Mesendoderm (in vitro differentiated cells): ENCODE measurements around the gene FBXW12.
"Not testable (repeated sequence)": the region's sequence is repeated elsewhere in the genome, so short reads cannot be mapped to it uniquely, and the experiment has no call there.

Experiments used
- DNase-seq: peaks from one replicate; pipeline ENCODE4 v3.0.0; 2013
- H2AK5ac ChIP-seq: 2 replicates; pipeline ENCODE4 v1.6.1; 2013; ENCODE audit warnings: low read length, inconsistent platforms
- H2BK120ac ChIP-seq: 2 replicates; pipeline ENCODE4 v1.6.1; 2013; ENCODE audit warnings: low read depth, mild to moderate bottlenecking, low read length, moderate library complexity, mixed read lengths
- H2BK15ac ChIP-seq: replicated peaks from 2 replicates; pipeline ENCODE4 v1.6.1; 2013; ENCODE audit warnings: low read depth, mild to moderate bottlenecking, moderate library complexity
- H2BK5ac ChIP-seq: 2 replicates; pipeline ENCODE4 v1.6.1; 2013; ENCODE audit warnings: low read length, inconsistent platforms
- H3K18ac ChIP-seq: 2 replicates; pipeline ENCODE4 v1.6.1; 2013; ENCODE audit warnings: mild to moderate bottlenecking, low read length, mixed read lengths
- H3K23ac ChIP-seq: one replicate; pipeline ENCODE4 v1.6.1; 2013; ENCODE audit warnings: low read length
- H3K27ac ChIP-seq: 2 replicates; pipeline ENCODE4 v1.5.1; 2013; ENCODE audit warnings: low read depth, mild to moderate bottlenecking, inconsistent platforms, low read length, moderate library complexity
- H3K27me3 ChIP-seq: 2 replicates; pipeline ENCODE4 v1.6.1; 2013; ENCODE audit warnings: low read length, control low read depth, mild to moderate bottlenecking, inconsistent platforms; ENCODE audit not compliant: insufficient read depth, poor library complexity
- H3K36me3 ChIP-seq: 2 replicates; pipeline ENCODE4 v1.6.1; 2013; ENCODE audit warnings: low read length, inconsistent platforms; ENCODE audit not compliant: control insufficient read depth, insufficient read depth
- H3K4ac ChIP-seq: one replicate; pipeline ENCODE4 v1.6.1; 2013; ENCODE audit warnings: low read depth, mild to moderate bottlenecking, low read length, moderate library complexity
- H3K4me1 ChIP-seq: 2 replicates; pipeline ENCODE4 v1.6.1; 2013; ENCODE audit warnings: low read depth, low read length, inconsistent platforms; ENCODE audit not compliant: control insufficient read depth
- H3K4me2 ChIP-seq: 2 replicates; pipeline ENCODE4 v1.6.1; 2013; ENCODE audit warnings: low read length
- H3K4me3 ChIP-seq: 2 replicates; pipeline ENCODE4 v1.5.1; 2013; ENCODE audit warnings: mild to moderate bottlenecking, low read length
- H3K56ac ChIP-seq: one replicate; pipeline ENCODE4 v1.6.1; 2013; ENCODE audit warnings: low read length
- H3K79me1 ChIP-seq: 2 replicates; pipeline ENCODE4 v1.6.1; 2013; ENCODE audit warnings: low read length, inconsistent platforms
- H3K79me2 ChIP-seq: 2 replicates; pipeline ENCODE4 v1.6.1; 2013; ENCODE audit warnings: mild to moderate bottlenecking, low read length; ENCODE audit not compliant: control insufficient read depth, insufficient read depth
- H3K9ac ChIP-seq: 2 replicates; pipeline ENCODE4 v1.6.1; 2013; ENCODE audit warnings: low read length, inconsistent platforms
- H4K5ac ChIP-seq: one replicate; pipeline ENCODE4 v1.6.1; 2013; ENCODE audit warnings: low read length
- H4K8ac ChIP-seq: one replicate; pipeline ENCODE4 v1.6.1; 2013; ENCODE audit warnings: low read depth, mild to moderate bottlenecking, control low read depth, low read length, moderate library complexity
- WGBS: extraction: QIAGEN DNeasy Blood & Tissue Kit; methylation state at CpG from one replicate; pipeline ENCODE4 v1.1.7; 2013; ENCODE audit warnings: low lambda C conversion rate, missing lambda C conversion rate; ENCODE audit not compliant: insufficient coverage; ENCODE audit errors: extremely low coverage; 5-methylcytosine and 5-hydroxymethylcytosine counted together

Gene FBXW12

GRCh38 chr3:48400824-48401433, 28.9 kb downstream of the FBXW12 start:
- peak; percentile 82 for DNase-seq
- Histone ChIP-seq H2BK120ac (no peak overlapping the region), H4K5ac (no peak overlapping the region)

DNA sequence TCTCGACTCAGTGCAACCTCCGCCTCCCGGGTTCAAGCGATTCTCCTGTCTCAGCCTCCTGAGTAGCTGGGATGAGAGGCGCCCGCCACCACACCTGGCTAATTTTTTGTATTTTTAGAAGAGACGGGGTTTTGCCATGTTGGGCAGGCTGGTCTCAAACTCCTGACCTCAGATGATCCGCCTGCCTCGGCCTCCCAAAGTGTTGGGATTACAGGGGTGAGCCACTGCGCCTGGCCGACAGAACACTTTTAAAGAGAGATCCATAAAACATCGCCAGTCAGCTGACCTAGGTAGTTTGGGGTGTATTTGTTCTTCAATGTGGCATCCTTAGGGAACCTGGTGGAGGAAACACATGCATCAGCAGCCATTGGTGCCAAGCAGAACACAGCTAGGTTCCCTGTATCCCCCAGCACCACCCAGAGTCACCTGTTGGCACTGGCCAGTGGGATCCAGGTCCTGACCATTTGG, 29.4 kb downstream of the FBXW12 start:
- H3K56ac ChIP-seq, DNase-seq, H2BK5ac ChIP-seq, H3K4me1 ChIP-seq, H3K18ac ChIP-seq, H2AK5ac ChIP-seq, H3K9ac ChIP-seq, H3K79me1 ChIP-seq, H2BK120ac ChIP-seq, H3K4ac ChIP-seq, H3K4me3 ChIP-seq, H2BK15ac ChIP-seq, H3K27me3 ChIP-seq, H3K23ac ChIP-seq, H3K4me2 ChIP-seq, H4K5ac ChIP-seq, H3K27ac ChIP-seq, H4K8ac ChIP-seq, H3K79me2 ChIP-seq: not testable (repeated sequence)
- whole genome bisulfite sequencing: no CpG with 5 or more reads among the region's 12 CpGs
- H3K36me3 ChIP-seq: peaks cover 15% of the 10 kb centered on the region

More at GRCh38 chr3:48400824-48401433, 28.9 kb downstream of the FBXW12 start:
- H2BK15ac ChIP-seq: no peak overlapping the region
- no peaks in the 10 kb centered on the region for H3K27me3 ChIP-seq
- no peak overlapping the region for H3K27ac ChIP-seq
- H3K23ac ChIP-seq: no peak overlapping the region
- H3K36me3 ChIP-seq: peaks cover 12% of the 10 kb centered on the region
- no peak overlapping the region for H3K4me3 ChIP-seq
- no peak overlapping the region for H3K9ac ChIP-seq
- no peaks in the 10 kb centered on the region for H3K79me1 ChIP-seq
- H2AK5ac ChIP-seq: no peak overlapping the region
- H3K4me1 ChIP-seq: no peaks in the 10 kb centered on the region
- H3K18ac ChIP-seq: no peak overlapping the region
- no CpG with 5 or more reads among the region's 6 CpGs for WGBS
- H3K79me2 ChIP-seq: no peaks in the 10 kb centered on the region
- no peak overlapping the region for H4K8ac ChIP-seq
- H2BK5ac ChIP-seq: no peak overlapping the region
- no peak overlapping the region for H3K56ac ChIP-seq
- no peak overlapping the region for H3K4ac ChIP-seq
- H3K4me2 ChIP-seq: no peak overlapping the region

GRCh38 chr3:48402281-48402732, 30.3 kb downstream of the FBXW12 start:
- no peaks in the 10 kb centered on the region for H3K27me3 ChIP-seq
- H3K18ac ChIP-seq: no peak overlapping the region
- H3K4me1 ChIP-seq: no peaks in the 10 kb centered on the region
- no peaks in the 10 kb centered on the region for H3K79me1 ChIP-seq
- no peak overlapping the region for H2BK120ac ChIP-seq
- peaks cover 17% of the 10 kb centered on the region for H3K36me3 ChIP-seq
- H3K4me2 ChIP-seq: no peak overlapping the region
- no peak overlapping the region for H4K5ac ChIP-seq
- H2BK15ac ChIP-seq: no peak overlapping the region
- H3K4me3 ChIP-seq: no peak overlapping the region
- no peak overlapping the region for H3K56ac ChIP-seq
- no peak overlapping the region for H2BK5ac ChIP-seq
- no peak for DNase-seq
- no peaks in the 10 kb centered on the region for H3K79me2 ChIP-seq
- H4K8ac ChIP-seq: no peak overlapping the region
- H3K23ac ChIP-seq: no peak overlapping the region
- no peak overlapping the region for H3K27ac ChIP-seq
- no CpG with 5 or more reads among the region's 8 CpGs for WGBS
- no peak overlapping the region for H3K9ac ChIP-seq
- no peak overlapping the region for H3K4ac ChIP-seq
- H2AK5ac ChIP-seq: no peak overlapping the region

DNA sequence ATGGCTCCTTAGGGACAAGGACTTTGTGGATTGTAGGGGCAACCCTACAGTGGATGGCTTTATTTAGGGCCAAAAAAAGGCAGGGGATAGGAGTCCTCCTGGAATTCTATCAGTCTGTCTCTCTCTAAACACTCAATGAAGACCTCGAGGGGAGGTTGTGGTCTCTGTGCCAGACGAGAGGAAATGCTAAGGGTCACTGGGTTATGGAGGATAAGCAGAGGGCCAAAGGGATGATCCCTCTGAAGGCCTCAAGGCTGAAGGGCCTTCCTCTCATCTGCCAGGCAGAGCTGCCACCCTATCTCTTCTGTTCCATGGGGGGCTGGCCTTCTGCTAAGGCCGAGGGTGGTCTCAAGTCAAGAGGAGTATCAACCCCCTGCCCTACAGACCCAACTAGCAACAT, 30.9 kb downstream of the FBXW12 start:
- Histone ChIP-seq H3K9ac (no peak overlapping the region), H3K4ac (no peak overlapping the region), H2BK120ac (no peak overlapping the region), H3K56ac (no peak overlapping the region), H3K4me3 (no peak overlapping the region), H2AK5ac (no peak overlapping the region), H3K79me2 (no peaks in the 10 kb centered on the region), H3K27me3 (no peaks in the 10 kb centered on the region), H3K79me1 (no peaks in the 10 kb centered on the region), H4K5ac (no peak overlapping the region), H2BK15ac (no peak overlapping the region), H4K8ac (no peak overlapping the region), H3K4me2 (no peak overlapping the region), H3K36me3 (peaks cover 20% of the 10 kb centered on the region), H3K4me1 (no peaks in the 10 kb centered on the region), H3K27ac (no peak overlapping the region), H2BK5ac (no peak overlapping the region), H3K18ac (no peak overlapping the region), H3K23ac (no peak overlapping the region)
- no peak for DNase-seq
- WGBS: no CpG with 5 or more reads among the region's 3 CpGs

DNA sequence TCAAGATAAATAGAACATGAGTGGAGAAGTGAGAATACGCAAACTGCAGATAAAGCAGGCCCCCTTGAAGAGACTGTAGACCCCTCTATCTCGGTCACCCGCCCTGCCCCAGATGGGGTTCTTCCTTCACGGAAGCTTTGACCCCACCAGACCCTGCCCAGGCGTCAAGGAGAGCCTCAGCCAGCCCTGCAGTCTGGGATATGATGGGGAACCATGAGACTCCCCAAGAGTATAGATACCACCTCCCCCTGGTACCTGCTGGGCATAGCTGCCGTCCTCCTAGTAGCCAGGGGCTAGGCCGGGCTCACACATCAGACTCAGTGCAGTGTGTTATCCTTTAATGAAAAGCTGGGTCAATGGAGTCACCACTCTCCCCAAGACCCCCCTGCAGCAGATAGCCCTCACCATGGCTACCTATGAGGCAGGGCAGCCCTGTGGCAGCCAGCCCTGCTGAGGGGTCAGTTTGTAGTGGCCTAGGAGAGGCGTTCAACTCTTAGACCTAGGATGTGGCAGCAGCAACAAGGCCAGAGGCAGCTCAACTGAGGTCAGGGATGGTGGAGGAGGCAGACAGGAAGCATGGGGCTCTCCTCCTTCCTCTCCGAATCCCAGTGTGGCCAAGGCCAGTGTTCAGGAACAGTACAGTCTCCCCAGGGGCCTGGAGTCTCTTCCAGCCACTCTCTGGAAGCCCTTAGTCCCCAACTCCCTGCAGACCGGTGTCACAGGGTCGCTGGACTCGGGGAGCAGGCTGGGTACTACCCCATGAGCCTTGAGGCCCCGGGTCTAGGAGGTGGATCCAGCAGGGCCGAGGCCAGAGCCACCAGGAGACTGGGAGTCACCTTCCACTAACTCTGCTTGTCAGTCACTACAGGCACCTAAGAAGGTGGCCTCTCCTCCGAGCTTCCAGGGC, 31.8 kb downstream of the FBXW12 start:
- Histone ChIP-seq H3K4me1 (no peaks in the 10 kb centered on the region), H3K27me3 (no peaks in the 10 kb centered on the region), H2BK15ac (no peak overlapping the region), H2BK5ac (no peak overlapping the region), H3K56ac (no peak overlapping the region), H3K36me3 (peaks cover 20% of the 10 kb centered on the region), H3K9ac (no peak overlapping the region), H2BK120ac (no peak overlapping the region), H3K4me3 (no peak overlapping the region), H4K8ac (no peak overlapping the region), H2AK5ac (no peak overlapping the region), H3K79me2 (no peaks in the 10 kb centered on the region), H3K27ac (no peak overlapping the region), H3K4me2 (no peak overlapping the region), H3K23ac (no peak overlapping the region), H3K4ac (no peak overlapping the region), H3K18ac (no peak overlapping the region), H4K5ac (no peak overlapping the region), H3K79me1 (no peaks in the 10 kb centered on the region)
- WGBS: no CpG with 5 or more reads among the region's 15 CpGs
- DNase-seq: no peak
